Keratinocyte (primary cell): ENCODE data around the gene PIGM. TPM values are rescaled to one million over a fixed set of nuclear protein-coding genes. Genes with fewer than 3 reads are reported as not detected.

Experiments used
- DNase-seq: peaks from one replicate; pipeline ENCODE4 v3.0.0-alpha.2; 2011; ENCODE audit warnings: low read depth, missing footprints, low spot score
- FAIRE-seq: peaks from 2 replicates; lab custom pipeline; 2011; peaks lifted over from hg19 to GRCh38; lab: Jason Lieb, UNC
- H2AFZ ChIP-seq: 2 replicates; pipeline ENCODE4 v1.6.0; 2012; ENCODE audit warnings: low read length, control low read depth, inconsistent platforms; ENCODE audit not compliant: control insufficient read depth
- H3K27ac ChIP-seq: 2 replicates; pipeline ENCODE4 v1.5.1; 2011; ENCODE audit warnings: low read length; ENCODE audit not compliant: control insufficient read depth, insufficient read depth
- H3K27me3 ChIP-seq: 3 replicates; pipeline ENCODE4 v1.6.0; 2011; ENCODE audit warnings: low read length; ENCODE audit not compliant: control insufficient read depth, insufficient read depth; ENCODE audit errors: extremely low read depth
- H3K36me3 ChIP-seq, 2 experiments: 2 replicates in 1 of 2; 3 replicates in 1 of 2; pipeline ENCODE4 v1.5.1; 2011; ENCODE audit warnings: low read length in 2 of 2, mild to moderate bottlenecking in 1 of 2; ENCODE audit not compliant: control insufficient read depth in 2 of 2, insufficient read depth in 2 of 2; ENCODE audit errors: extremely low read depth in 1 of 2
- H3K4me1 ChIP-seq: 3 replicates; pipeline ENCODE4 v1.5.1; 2011; ENCODE audit warnings: low read length; ENCODE audit not compliant: control insufficient read depth, insufficient read depth; ENCODE audit errors: extremely low read depth
- H3K4me2 ChIP-seq: 3 replicates; pipeline ENCODE4 v1.6.0; 2011; ENCODE audit warnings: low read depth, low read length; ENCODE audit not compliant: control insufficient read depth, insufficient read depth; ENCODE audit errors: extremely low read depth
- H3K4me3 ChIP-seq, 3 experiments: fragments of 200-600 bp in 1 of 3; sonication (generic) in 1 of 3; 2 replicates in 2 of 3; 3 replicates in 1 of 3; pipeline ENCODE4 v1.5.1; 2011 to 2016; ENCODE audit warnings: low read length in 3 of 3, mild to moderate bottlenecking in 3 of 3, control low read depth in 2 of 3, inconsistent platforms in 1 of 3, low read depth in 1 of 3, mixed read lengths in 1 of 3, mixed run types in 1 of 3, moderate library complexity in 1 of 3; ENCODE audit not compliant: control insufficient read depth in 2 of 3, insufficient read depth in 2 of 3; ENCODE audit errors: extremely low read depth in 1 of 3
- H3K79me2 ChIP-seq: 2 replicates; pipeline ENCODE4 v1.6.0; 2012; ENCODE audit warnings: low read length; ENCODE audit not compliant: control insufficient read depth, insufficient read depth
- H3K9ac ChIP-seq: 3 replicates; pipeline ENCODE4 v1.6.0; 2011; ENCODE audit warnings: low read length; ENCODE audit not compliant: control insufficient read depth, insufficient read depth; ENCODE audit errors: extremely low read depth
- H3K9me1 ChIP-seq: 3 replicates; pipeline ENCODE4 v1.6.0; 2011; ENCODE audit warnings: low read length; ENCODE audit not compliant: control insufficient read depth, insufficient read depth; ENCODE audit errors: extremely low read depth
- H3K9me3 ChIP-seq: 2 replicates; pipeline ENCODE4 v1.5.1; 2012; ENCODE audit warnings: low read depth, low read length; ENCODE audit not compliant: control insufficient read depth
- H4K20me1 ChIP-seq: 3 replicates; pipeline ENCODE4 v1.6.0; 2011; ENCODE audit warnings: low read length; ENCODE audit not compliant: control insufficient read depth, insufficient read depth; ENCODE audit errors: extremely low read depth
- EZH2 ChIP-seq: IDR thresholded peaks from one replicate; pipeline ENCODE4 v1.6.1; 2012; ENCODE audit warnings: inconsistent platforms, mild to moderate bottlenecking, low read length, moderate library complexity
- dilution Hi-C: fragments of 300-500 bp; cut with MboI; formaldehyde crosslinking; loops from one replicate; pipeline ENCODE4 v1.7.0; 2020; ENCODE audit warnings: low sequenced_read_pairs; ENCODE audit not compliant: extremely low pct_ligation_motif_present
- polyA plus RNA-seq, 5 experiments: library from polyadenylated mRNA; depleted of rRNA in 3 of 5; stranded (reverse) in 3 of 5; stranded (forward) in 1 of 5; unstranded in 1 of 5; fragments of >200 nt; gene quantifications; 1 replicate in 1 of 5; 2 replicates in 3 of 5; 3 replicates in 1 of 5; pipeline versions ENCODE4 v1.2.1 to v1.2.3, GENCODE V29; 2011 to 2012; ENCODE audit warnings: missing spikeins in 2 of 5, low read depth in 1 of 5, low replicate concordance in 1 of 5
- TF ChIP-seq, protein P1 (sequence below), 3 experiments: IDR thresholded peaks in 1 of 3; conservative IDR thresholded peaks in 1 of 3; optimal IDR thresholded peaks in 1 of 3; 2 replicates in 2 of 3; 3 replicates in 1 of 3; pipeline versions ENCODE3 to v1.5.1; 2011; ENCODE audit warnings: low read length in 3 of 3, mild to moderate bottlenecking in 3 of 3, moderate library complexity in 2 of 3, control low read depth in 1 of 3, inconsistent platforms in 1 of 3; ENCODE audit not compliant: insufficient read depth in 2 of 3; ENCODE audit errors: extremely low read depth in 1 of 3

The PIGM gene
- polyA plus RNA-seq, 1 donor (not counting 4 experiments of a cell fraction or from before 2014, with no cell fraction given) = 3.1 TPM

DNA sequence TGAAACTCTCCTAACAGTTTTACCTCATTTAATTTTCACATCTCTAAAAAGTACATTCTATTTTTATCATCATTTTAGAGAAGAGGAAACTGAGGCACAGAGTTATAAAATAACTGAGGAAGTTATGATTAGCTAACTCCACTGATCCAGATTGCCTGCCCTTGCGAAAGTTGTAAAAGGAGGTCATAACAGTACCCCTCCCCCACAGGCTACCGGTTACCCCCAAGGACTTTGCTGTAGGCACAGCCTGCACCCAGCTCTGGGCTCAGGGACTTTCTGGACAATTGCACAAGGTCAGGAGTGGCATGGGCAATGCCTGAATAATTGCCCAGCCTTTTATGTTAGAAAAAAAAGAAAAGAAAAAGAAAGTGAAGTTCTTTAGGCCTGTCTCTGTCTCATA lies 22.7 kb downstream of the PIGM start:
- no peak overlapping the region for H2AFZ ChIP-seq
- FAIRE-seq (no peak), DNase-seq (no peak)
- H3K4me3 ChIP-seq = no peak overlapping the region
- H3K79me2 ChIP-seq = no peaks in the 10 kb centered on the region
- no peak overlapping the region for H3K9ac ChIP-seq
- dilution Hi-C loops = no loop called here
- H4K20me1 ChIP-seq = no peaks in the 10 kb centered on the region
- no peaks in the 10 kb centered on the region for H3K36me3 ChIP-seq
- no peak for TF ChIP-seq EZH2
- TF ChIP-seq, protein P1, sequence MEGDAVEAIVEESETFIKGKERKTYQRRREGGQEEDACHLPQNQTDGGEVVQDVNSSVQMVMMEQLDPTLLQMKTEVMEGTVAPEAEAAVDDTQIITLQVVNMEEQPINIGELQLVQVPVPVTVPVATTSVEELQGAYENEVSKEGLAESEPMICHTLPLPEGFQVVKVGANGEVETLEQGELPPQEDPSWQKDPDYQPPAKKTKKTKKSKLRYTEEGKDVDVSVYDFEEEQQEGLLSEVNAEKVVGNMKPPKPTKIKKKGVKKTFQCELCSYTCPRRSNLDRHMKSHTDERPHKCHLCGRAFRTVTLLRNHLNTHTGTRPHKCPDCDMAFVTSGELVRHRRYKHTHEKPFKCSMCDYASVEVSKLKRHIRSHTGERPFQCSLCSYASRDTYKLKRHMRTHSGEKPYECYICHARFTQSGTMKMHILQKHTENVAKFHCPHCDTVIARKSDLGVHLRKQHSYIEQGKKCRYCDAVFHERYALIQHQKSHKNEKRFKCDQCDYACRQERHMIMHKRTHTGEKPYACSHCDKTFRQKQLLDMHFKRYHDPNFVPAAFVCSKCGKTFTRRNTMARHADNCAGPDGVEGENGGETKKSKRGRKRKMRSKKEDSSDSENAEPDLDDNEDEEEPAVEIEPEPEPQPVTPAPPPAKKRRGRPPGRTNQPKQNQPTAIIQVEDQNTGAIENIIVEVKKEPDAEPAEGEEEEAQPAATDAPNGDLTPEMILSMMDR (optimal IDR thresholded peaks at IDR 0.05 in 1 of 3, IDR thresholded peaks at IDR 0.05 in 1 of 3, conservative IDR thresholded peaks at IDR 0.05 in 1 of 3; ENCODE audit: extremely low read depth in 1 of 3, insufficient read depth in 2 of 3, low read length in 3 of 3) = no peak
- no peaks in the 10 kb centered on the region for H3K9me1 ChIP-seq
- no peaks in the 10 kb centered on the region for H3K9me3 ChIP-seq
- H3K4me1 ChIP-seq = peaks cover 7% of the 10 kb centered on the region
- H3K27ac ChIP-seq = no peak overlapping the region
- no peak overlapping the region for H3K4me2 ChIP-seq
- H3K27me3 ChIP-seq = no peaks in the 10 kb centered on the region

DNA sequence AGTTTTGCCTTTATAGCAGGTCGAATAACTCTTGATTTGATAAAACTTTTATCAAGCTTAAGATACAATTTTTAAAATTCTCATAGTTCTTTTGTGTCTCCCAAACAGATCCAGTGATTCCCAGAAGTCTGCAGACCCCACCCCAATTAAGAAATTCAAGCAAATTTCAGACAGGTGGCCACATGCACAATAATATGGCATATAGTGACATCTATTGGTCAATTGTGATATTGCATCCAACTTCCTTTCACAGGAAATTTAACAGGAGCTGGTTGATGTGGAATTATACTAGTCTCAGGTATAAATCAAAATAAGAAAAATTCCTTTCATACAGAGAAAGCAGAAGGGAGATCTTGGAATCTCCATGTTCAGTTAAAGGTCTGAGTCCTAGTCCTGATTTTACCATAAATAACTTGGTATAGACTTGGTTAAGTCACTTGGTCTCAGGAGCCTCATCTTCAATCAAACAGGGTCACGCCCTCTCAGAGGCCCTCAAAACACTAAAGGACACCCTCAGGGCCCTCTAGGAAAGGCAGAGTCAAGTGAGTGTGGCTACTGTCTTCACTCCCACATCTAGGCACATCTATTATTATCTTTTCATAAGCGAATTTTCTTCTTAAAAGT lies 24.1 kb downstream of the PIGM start:
- H3K4me2 ChIP-seq = no peak overlapping the region
- DNase-seq (no peak), FAIRE-seq (peak; percentile 59)
- H2AFZ ChIP-seq = no peak overlapping the region
- no peak overlapping the region for H3K27ac ChIP-seq
- no peaks in the 10 kb centered on the region for H3K27me3 ChIP-seq
- TF ChIP-seq, protein P1 (optimal IDR thresholded peaks at IDR 0.05 in 1 of 3, IDR thresholded peaks at IDR 0.05 in 1 of 3, conservative IDR thresholded peaks at IDR 0.05 in 1 of 3; ENCODE audit: extremely low read depth in 1 of 3, insufficient read depth in 2 of 3, low read length in 3 of 3) = peak in 2 of 3 experiments; percentile 35 to 63
- TF ChIP-seq EZH2 = no peak
- no peaks in the 10 kb centered on the region for H3K36me3 ChIP-seq
- dilution Hi-C loops = no loop called here
- H3K9ac ChIP-seq = no peak overlapping the region
- H3K4me1 ChIP-seq = peaks cover 16% of the 10 kb centered on the region
- no peaks in the 10 kb centered on the region for H3K9me3 ChIP-seq
- no peak overlapping the region for H3K4me3 ChIP-seq
- H4K20me1 ChIP-seq = no peaks in the 10 kb centered on the region
- no peaks in the 10 kb centered on the region for H3K79me2 ChIP-seq
- H3K9me1 ChIP-seq = no peaks in the 10 kb centered on the region
